GM19463 (cell line): ENCODE results near the gene SLAMF6.

Source experiments
- ATAC-seq: cut with Tn5 transposase; IDR thresholded peaks from one replicate; pipeline ENCODE4 v1.9.1; 2021; ENCODE audit warnings: mild to moderate bottlenecking, moderate library complexity; ENCODE audit not compliant: unreplicated experiment

SLAMF6 gene

DNA sequence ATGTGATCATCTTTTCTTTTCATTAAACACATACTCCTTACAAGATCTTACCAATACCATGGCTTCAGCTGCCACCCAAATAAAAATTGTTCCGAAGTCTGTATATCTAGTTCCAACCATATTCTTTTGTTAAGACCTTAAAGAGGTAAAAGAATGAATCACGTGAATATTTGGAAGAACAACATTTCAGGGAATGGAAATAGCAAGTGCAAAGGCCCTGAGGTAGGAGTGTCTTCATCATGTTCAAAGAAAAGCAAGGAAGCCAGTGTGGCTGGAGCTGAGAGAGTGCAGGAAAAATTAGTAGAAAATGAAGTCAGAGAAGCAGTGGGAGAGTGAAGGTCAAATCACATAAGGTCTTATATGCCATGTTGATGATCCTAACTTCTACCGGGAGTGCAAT, 50.9 kb downstream of the SLAMF6 start:
- no peak for ATAC-seq

DNA sequence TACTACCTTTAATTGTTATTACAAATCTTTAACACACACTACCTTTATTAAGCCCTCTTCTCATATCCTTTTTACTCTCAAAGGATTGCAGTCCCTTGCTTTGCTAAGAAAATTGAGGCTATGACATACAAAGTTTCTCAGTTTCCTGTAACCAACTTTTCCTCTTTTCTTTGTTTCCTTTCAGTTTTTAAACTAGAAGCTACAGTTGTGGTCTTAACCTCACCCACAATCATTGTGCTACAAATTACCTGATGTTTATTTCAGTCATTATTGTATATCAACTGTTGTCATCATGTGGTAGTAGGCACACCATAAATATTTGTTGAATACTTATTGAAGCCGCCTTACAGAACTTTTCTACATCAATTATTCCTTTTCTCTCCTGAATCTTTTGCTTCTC, 51.8 kb downstream of the SLAMF6 start:
- ATAC-seq = no peak

DNA sequence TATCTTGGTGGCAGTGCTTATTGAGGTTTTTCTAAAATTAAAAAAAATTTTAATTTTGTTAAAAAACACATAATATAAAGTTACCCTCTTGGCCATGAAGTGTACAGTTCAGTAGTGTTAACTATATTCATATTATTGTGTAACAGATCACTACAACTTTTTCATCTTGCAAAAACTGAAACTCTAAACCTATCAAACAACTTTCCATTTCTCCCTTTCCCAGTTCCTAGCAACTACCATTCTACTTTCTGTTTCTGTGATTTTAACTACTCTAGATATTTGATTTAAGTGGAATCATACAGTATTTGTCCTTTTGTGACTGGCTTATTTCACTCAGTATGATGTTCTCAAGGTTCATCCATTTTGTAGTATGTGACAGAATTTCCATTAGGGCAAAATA, 55.5 kb downstream of the SLAMF6 start:
- no peak for ATAC-seq

DNA sequence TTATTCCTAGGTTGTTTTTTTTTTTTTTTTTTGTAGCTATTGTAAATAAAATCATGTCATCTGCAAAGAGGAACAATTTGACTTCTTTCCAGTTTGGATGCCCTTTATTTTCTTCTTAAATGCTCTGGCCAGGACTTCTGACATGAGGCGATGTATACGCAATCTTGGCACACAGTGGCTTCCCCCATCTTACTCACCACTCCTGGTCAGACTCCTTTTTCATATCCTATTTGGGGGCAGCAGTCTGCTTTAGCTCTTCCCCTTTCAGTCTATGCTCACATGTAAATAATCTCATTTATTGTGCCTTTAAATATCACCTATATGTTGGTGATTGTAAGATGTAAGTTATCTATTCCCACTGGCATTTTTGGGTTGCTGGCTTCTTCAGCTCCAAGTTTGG, 56.1 kb downstream of the SLAMF6 start:
- no peak for ATAC-seq

DNA sequence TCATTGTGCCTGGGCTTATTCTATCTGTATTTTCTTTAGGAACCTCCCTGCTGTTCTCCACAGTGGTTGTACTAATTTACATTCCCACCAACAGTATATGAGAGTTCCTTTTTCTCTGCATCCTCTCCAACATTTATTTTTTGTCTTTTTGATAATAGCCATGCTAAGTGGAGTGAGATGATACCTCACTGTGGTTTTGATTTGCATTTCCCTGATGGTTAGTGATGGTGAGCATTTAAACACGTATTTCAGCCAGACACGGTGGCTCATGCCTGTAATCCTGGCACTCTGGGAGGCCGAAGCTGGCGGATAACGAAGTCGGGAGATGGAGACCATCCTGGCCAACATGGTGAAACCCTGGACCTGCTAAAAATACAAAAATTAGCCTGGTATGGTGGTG, 57.9 kb downstream of the SLAMF6 start:
- no peak for ATAC-seq

DNA sequence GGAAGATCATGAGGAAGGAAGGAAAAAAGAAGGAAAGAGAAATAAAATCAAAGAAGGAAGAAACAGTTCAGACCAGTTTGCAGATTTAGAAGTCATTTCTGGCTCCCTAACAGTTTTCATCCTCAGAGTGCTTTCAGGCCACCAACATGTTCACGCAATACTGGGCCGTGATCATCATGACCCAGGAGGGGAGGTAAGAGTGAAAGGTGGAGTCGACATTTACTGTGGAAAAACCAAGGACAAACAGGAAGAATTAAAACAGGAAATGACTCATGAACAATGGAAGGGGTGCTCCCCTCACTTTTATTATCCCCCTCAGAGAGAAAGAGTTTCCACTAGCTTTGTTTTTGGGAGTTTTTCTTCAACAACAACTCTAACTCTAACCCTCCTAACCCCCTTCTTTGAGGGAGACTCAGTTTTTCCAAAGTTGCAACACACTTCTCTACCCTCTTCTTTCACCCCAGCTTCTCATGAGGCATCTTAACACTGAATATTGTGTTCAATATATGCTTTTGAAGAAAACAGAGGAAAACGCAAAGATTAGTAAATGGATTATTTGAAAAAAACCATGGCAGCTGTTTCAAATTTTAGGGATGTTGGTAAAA, 62.3 kb downstream of the SLAMF6 start:
- ATAC-seq = no peak

DNA sequence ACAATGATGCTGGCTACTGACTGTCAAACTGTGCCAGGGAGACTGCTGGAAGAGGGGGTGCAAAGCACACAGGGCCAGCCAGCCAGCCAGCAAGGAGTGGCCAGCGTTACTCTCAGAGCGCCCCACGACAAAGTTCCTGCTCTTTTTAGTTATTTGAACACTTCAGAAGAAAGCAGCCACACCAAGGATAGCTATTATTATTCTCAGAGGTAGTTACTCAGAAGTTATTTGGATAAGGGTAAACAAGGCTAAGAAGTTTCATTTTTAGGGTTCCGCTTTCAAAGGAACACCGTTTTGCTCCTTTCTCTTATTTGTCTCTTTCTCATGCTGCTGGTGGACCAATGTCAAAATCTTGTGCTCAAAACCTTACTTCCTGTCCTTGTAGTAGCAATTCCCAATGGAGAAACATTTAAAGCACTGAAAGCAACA, 62.8 kb downstream of the SLAMF6 start:
- no peak for ATAC-seq

DNA sequence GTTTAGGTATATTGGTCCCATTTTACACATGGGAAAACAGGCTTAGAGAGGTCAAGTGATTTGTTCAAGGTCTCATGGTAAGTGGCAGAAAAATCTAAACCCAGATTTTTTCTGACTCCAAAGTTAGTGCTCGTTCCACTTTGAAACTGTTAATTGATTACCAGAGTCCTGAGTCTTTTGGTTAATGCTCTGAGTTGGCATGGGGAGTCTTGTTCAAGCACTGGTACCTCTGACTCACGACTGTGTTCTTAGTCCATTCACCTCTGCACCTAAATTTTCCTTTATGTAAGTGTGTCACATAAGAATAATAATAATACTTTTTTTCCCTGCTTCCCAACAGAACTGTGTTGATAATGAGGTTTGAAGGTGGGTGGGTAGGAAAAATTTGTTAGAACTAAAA, 63.4 kb downstream of the SLAMF6 start:
- ATAC-seq = no peak

DNA sequence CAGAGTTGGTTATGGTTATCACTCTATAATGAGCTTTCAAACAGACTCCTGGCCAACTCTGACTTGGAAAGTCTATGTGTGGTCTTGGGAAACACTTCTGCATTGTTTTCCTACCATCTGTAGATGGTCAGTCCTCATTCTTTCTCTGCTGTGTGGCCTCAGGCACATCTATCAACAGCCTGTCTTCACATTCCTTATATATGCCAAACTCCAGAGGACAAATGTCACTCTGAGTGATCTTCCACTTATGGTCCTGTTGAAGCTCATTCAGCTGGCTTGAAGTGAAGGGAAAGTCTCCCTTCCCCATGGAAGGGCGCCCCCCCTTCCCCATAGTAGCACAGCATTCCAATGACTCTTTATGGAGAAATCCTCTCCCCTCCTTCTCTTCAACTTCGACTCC, 64.0 kb downstream of the SLAMF6 start:
- no peak for ATAC-seq

DNA sequence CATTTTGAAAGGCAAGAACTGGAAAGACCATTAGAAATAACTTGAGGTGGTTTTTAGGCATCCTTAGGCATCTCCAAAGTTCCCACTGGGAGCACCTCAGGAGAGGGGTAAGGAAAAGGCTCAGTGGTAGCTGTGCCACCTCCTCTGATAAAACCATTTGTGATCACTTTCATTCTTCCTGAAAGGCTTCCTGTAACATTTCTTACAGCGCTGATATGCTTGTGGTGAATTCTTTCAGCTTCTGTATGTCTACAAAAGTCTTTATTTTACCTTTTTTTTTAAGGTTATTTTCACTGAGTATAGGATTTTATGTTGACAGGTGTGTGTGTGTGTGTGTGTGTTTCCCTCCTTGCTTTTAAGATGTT, 67.9 kb downstream of the SLAMF6 start:
- no peak for ATAC-seq

DNA sequence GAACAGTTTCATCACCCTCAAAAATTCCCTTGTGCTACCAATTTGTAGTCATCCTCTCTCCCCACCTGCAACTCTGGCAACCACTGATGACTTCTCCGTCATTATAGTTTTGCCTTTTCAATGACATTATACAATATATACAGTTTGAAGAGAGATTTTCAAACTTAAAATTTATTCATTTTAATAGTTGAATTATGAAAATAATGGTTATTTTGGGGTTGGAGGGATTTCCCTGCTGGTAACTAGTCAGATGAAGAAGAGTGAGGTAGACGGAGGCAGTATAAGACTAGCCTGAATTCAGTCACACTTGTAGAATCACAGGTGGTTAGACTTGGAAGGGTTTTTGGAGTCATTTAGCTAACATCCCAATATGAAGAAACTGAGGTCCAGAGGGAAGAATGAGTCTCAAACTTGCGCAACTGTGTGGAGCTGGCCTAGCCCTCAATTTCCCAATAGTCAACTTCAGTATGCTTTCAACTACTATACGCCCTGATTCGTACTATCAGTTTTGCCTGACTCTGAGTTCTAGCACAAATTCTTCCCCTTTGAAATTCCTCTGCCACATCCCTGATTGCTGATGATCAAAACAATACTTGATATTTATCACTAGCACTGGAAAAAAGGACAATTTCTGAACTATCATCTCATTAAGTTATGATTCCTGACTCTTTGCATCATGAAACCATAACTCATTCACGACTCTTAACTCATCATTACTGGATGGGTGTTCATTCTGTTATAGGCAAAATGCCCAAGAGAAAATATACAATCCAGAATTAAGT, 68.5 kb downstream of the SLAMF6 start:
- ATAC-seq = no peak

DNA sequence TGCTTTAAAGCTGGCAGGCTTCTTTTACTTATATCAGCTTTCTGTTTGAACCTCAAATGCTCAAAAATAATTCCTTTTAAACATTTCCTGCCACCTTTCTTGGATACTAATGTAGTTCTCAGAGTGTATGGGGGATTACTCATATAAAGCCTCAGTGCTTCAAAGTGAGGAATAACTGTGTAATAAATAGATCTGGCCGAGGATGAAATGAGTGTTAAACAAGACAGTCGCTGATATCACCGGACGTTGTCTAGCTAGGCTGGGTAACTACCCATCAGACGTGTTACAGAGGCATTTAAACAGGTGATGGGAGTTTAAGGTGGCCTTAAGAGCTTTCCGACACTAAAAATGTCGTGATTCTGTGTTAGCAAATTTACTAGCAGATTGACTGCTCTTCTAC, 69.6 kb downstream of the SLAMF6 start:
- peak; percentile 50 for ATAC-seq

DNA sequence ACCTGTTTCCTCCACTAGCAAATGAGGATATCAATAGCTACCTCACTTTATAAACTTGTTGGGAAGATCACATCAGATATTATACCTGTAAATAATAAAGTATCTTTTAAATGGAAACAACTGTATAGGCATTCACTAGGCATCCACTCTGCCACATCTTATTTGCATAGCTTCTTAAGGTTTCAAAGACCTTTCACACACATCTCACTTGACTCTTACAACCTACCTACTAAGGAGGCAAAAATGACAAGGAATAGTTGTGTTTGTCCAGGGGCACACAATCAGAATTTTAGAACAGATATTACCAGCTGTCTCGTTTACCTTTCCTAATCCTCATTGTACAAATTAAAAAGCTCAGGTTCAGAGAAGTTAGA, 71.2 kb downstream of the SLAMF6 start:
- no peak for ATAC-seq

DNA sequence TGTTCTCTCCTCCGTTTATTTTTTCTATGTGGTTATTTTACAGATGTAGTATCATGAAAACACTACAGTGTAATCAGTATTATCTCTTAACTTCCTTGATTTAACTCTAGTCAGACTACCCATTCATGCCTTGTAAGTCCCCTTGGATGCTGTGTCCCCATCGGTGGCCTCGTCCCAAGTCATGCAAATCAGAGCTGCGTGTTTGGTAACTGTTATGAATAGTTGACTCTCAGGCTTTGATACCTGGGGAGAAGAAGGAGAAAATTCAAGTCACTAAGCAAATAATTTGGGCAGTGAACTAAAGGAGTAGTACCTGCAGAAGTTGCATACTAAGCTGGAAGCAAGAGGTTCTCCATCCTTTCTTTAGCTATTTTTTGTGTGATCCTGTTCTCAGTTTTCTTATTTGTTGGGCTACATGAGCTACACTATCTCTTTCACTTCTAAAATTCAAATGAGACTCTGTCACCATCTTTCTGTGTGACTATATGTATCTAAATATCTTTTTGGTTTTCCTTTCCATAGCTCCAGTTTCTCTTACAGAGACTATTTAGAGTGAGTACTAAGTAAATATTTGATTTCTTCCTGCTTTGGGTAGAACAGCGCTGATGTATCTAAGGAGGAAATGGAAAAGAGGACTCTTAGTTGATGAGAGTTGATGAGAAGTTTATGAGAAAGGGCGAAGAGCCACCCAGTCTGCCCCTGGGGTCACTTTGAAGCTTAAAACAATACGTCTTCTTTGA, 71.8 kb downstream of the SLAMF6 start:
- ATAC-seq = no peak

DNA sequence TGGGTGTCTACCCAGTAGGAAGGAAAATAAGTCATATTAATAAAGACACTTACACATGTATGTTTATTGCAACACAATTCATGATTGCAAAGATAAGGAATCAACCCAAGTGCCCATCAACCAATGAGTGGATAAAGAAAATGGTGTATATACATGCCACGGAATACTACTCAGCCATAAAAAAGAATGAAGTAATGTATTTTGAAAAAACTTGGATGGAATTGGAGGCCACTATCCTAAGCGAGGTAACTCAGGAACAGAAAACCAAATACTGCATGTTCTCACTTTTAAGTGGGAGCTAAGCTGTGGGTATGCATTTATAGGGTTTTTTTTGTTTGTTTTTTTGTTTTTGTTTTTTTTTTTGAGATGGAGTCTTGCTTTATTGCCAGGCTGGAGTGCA, 73.6 kb downstream of the SLAMF6 start:
- no peak for ATAC-seq

DNA sequence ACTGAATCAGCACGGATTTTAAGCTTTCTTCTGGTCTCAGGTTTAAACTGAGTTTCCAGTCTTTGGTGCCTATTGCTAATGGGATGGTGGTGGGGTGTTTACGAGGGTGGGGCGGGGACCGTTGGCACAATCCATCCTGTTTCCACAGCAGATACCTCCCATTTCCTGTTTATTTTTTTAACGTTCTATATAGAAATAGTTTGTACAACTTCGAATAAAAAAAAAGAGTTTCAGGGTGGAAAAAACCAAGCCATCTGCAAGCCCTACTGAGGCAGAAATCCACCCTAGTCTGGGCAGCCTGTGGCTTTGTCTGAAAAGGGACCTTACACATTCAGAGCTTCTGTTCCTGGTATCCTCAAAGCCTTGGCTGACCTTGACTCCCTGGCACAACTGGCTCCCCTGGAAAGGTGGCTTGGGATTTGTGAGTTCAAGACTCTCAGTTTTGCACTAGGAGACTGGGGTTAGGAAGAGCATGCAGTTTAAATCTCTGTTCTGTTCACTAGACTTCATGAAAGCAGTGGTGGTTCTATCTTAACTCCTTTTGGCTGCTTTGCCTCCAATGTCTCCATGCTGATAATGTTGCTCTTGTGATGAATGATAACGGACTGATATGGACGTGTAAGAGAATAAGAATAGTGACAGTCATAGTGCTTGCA, 76.0 kb downstream of the SLAMF6 start:
- ATAC-seq = no peak

DNA sequence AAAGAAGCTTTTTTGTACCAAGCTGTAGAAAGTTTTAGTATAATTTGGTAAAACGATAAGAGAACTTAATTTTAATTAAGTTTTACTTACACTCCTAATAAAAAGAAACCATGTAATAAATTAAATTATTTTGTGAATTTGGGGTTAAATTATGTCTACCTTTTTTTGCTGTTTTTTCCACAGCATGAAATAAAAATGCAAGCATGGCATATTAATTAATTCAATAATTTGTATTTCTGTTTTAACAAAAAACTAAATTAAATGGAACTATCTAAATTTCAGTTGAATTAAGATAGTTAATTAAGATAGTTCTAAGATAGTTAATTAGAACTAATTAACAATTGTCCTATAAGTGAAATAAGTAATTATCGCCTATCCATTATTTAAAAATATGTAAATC, 83.3 kb downstream of the SLAMF6 start:
- ATAC-seq = no peak

DNA sequence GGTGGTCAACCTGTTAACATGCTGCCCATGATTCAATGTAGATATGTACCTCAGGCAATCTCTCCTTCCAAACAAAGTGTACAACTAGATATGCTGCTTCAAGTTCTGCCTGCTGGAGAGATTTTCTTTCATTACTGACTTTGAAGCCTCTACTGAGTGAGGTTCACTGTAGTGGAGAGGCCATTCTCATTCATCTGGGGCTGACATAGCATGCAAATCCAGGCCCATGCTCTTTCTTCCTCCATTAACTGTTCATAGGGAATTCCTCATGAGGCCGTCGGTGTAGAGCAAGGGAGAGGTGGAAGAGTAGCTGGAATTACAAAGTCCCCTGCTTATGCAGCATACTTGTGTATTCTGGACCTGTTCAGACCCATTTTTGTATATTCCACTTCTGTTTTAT, 84.1 kb downstream of the SLAMF6 start:
- no peak for ATAC-seq

DNA sequence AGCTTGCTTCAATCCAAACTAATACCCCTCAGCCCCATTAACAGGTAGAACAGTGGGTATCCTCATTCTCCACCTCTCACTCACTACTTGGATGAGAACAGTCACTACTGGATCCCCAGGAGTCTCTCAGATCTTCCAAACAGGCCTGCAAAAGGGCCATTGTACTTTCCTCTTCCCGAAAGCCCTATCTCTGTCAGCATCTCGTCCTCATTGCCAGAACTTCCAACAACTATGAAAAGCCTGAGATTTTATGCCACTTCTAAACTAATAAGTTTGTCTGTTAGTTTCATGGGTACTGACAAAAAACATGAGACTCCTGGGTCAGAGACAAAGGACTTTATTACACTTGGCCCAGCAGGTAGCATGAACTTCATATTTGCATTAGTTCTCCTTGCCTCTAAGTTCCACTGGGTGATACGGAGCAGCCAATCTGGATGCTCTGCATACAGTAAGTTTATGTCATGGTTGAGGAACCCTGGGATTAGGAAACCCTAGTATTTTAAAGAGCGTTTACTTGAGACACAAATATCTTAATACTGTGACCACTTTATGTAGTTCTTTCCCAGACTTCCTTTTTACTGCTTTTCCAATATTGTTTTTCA, 84.6 kb downstream of the SLAMF6 start:
- peak; percentile 2 for ATAC-seq

DNA sequence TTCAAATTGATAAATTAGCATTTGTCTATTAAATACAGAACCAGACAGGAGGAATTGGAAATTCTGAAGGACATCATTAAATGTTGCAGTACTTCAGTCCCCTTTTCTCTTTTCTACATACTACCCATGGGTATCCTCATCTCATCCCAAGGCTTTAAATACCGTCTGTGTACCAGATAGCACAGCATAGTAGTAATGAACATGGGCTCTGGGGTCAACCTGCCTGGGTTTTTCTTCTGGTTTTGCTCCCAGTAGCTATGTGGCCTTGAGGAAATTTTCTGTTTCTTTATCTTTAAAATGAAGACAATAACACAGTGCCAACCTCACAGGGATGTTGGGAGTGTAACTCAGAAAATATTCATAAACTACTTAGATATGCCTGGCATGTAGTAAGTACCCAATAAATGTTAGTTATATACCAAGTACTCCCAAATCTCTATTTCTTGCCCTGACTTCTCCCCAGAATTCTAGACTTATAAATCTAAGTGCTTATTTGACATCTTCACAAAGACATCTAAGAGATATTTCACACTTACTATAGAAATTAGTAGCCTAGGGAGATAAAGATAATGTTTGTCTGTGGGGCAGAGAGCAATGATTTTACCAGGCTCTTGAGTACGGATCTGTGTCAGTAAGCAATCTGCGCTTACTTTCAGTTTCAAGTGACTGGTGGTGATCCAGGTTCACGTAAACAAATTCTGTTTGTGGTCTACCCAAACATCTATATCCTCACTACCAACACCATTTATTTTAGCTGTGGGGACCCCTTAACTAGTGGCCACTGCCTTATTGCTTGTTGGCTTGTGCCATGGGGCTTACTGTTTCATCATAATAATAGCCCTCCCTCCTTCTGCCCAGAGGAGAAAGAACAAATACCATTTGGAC, 85.4 kb downstream of the SLAMF6 start:
- ATAC-seq = peak; percentile 90
